Vagina (tissue), 2 donors: ENCODE measurements around the gene GPR158.

Experiments
- CTCF ChIP-seq, 3 experiments: fragments of 450-650 bp in 2 of 3; fragments of 200-600 bp in 1 of 3; sonication (generic) in 1 of 3; IDR thresholded peaks; one replicate each; pipeline ENCODE4 v1.5.1; 2017 to 2019; ENCODE audit warnings: antibody characterized with exemption in 3 of 3, mild to moderate bottlenecking in 2 of 3, moderate library complexity in 2 of 3
- POLR2A ChIP-seq, 2 donors: fragments of 450-650 bp; IDR thresholded peaks; one replicate each; pipeline ENCODE4 v1.6.1; 2017; ENCODE audit warnings: antibody characterized with exemption in 2 of 2, mild to moderate bottlenecking in 2 of 2, moderate library complexity in 2 of 2
- POLR2AphosphoS5 ChIP-seq, 2 donors: sonication (generic); formaldehyde crosslinking; IDR thresholded peaks; one replicate each; pipeline ENCODE4 v1.9.0; 2017; ENCODE audit warnings: antibody characterized with exemption in 2 of 2, mild to moderate bottlenecking in 2 of 2, low read depth in 1 of 2; ENCODE audit not compliant: insufficient read depth in 1 of 2

- TF ChIP-seq POLR2A (IDR thresholded peaks at IDR 0.05) (no peak), CTCF (IDR thresholded peaks at IDR 0.05) (no peak), POLR2AphosphoS5 (IDR thresholded peaks at IDR 0.05; ENCODE audit: insufficient read depth in 1 of 2, low read depth in 1 of 2) (no peak)
Measured at GRCh38 chr10:25263931-25264330, 89.1 kb downstream of the GPR158 start.
